Gastroesophageal sphincter (tissue), 2 donors: Measurements from ENCODE around the gene CORO1A.
"Not testable (repeated sequence)": the region's sequence is repeated elsewhere in the genome, so short reads cannot be mapped to it uniquely, and the experiment has no call there.

ENCODE experiments used
- POLR2A ChIP-seq, 2 donors: fragments of 450-650 bp; IDR thresholded peaks; one replicate each; pipeline ENCODE4 v1.6.1; 2017; ENCODE audit warnings: antibody characterized with exemption in 2 of 2, mild to moderate bottlenecking in 2 of 2, moderate library complexity in 1 of 2
- POLR2AphosphoS5 ChIP-seq: sonication (generic); formaldehyde crosslinking; IDR thresholded peaks from one replicate; pipeline ENCODE4 v1.6.1; 2017; ENCODE audit warnings: antibody characterized with exemption

DNA sequence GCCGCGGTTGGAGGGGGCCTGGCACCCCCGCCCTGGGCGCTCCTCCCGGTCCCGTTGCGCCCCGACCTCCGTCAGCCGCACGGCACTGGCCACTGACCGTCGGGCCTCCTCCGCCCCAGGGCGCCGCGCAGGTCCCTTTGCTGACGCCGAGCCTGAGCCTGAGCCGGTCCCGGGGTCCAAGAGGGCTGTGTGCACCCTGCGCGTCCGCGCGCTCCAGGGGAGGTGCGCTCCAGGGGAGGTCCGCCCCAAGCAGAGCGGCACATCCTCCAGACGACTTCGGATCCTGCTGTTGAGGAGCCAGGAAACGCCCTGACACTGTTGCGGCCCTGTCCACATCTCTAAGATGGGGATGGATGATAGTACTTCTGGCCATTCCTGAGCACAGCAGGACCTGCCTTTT, 22.9 kb downstream of the CORO1A start:
- TF ChIP-seq POLR2AphosphoS5; POLR2A (IDR thresholded peaks at IDR 0.05): not testable (repeated sequence)
